Testis (tissue), 5 donors: ENCODE data around the gene RBM20. TPM values are rescaled to one million over a fixed set of nuclear protein-coding genes. Genes with fewer than 3 reads are reported as not detected.

Experiments used
- DNase-seq: peaks from one replicate; pipeline ENCODE4 v3.0.0-alpha.2; 2019
- H3K27ac ChIP-seq, 2 donors: fragments of 200-600 bp; sonication (generic); one replicate each; pipeline ENCODE4 v1.5.1; 2019
- H3K27me3 ChIP-seq: fragments of 200-600 bp; sonication (generic); one replicate; pipeline ENCODE4 v1.5.1; 2019
- H3K36me3 ChIP-seq: fragments of 200-600 bp; sonication (generic); one replicate; pipeline ENCODE4 v1.5.1; 2017; ENCODE audit warnings: low read depth; ENCODE audit errors: missing control alignments
- H3K4me1 ChIP-seq: fragments of 200-600 bp; sonication (generic); one replicate; pipeline ENCODE4 v1.5.1; 2019
- H3K4me3 ChIP-seq, 2 donors: fragments of 200-600 bp; sonication (generic); one replicate each; pipeline ENCODE4 v1.5.1; 2017 to 2019
- H3K9me3 ChIP-seq: fragments of 200-600 bp; sonication (generic); one replicate; pipeline ENCODE4 v1.5.1; 2017
- POLR2A ChIP-seq: fragments of 450-650 bp; IDR thresholded peaks from one replicate; pipeline ENCODE4 v1.6.1; 2017; ENCODE audit warnings: antibody characterized with exemption, mild to moderate bottlenecking, moderate library complexity
- WGBS, 2 donors: methylation state at CpG; one replicate each; pipeline ENCODE4 v1.1.5; 2018; 5-methylcytosine and 5-hydroxymethylcytosine counted together
- intact Hi-C: fragments of 100-400 bp; cut with DNase I; formaldehyde crosslinking; loops from one replicate; pipeline ENCODE4 v1.15.1; 2023; ENCODE audit warnings: low total_unique reads
- long read RNA-seq, 2 donors: transcript quantifications; one replicate each; lab custom pipeline, GENCODE V29; 2026
- polyA plus RNA-seq: library from polyadenylated mRNA; stranded (reverse); fragments of 350-450 nt; fragmentation: Illumina TruSeq; extraction: RNeasy Lipid Tissue Mini Kit (QIAGEN cat#74804); gene quantifications from one replicate; pipeline ENCODE4 v1.2.3, GENCODE V29; 2014; ENCODE audit warnings: low read depth, low replicate concordance; ENCODE audit not compliant: insufficient read depth
- total RNA-seq, 2 donors: library from RNA; depleted of rRNA; stranded (reverse); fragments of >200 nt; gene quantifications; one replicate each; pipeline ENCODE4 v1.2.3, GENCODE V29; 2016
- TF ChIP-seq, protein P1 (sequence below), 3 experiments: fragments of 450-650 bp in 2 of 3; fragments of 200-600 bp in 1 of 3; sonication (generic) in 1 of 3; IDR thresholded peaks; one replicate each; pipeline ENCODE4 v1.5.1; 2016 to 2019; ENCODE audit warnings: antibody characterized with exemption in 3 of 3, mild to moderate bottlenecking in 2 of 3, moderate library complexity in 1 of 3

Gene RBM20
- total RNA-seq (1 to 10 TPM; 3.1 to 5.3 TPM), polyA plus RNA-seq (1.7 TPM)
- long read RNA-seq, donor 1, partial matches to known transcripts, result 0 of 2 reads
- long read RNA-seq, donor 1, other reads (novel, unspliced or antisense), result 0 of 2 reads
- long read RNA-seq, donor 2, partial matches to known transcripts, result 0 of 2 reads
- long read RNA-seq, donor 2, other reads (novel, unspliced or antisense), result 0 of 2 reads

DNA sequence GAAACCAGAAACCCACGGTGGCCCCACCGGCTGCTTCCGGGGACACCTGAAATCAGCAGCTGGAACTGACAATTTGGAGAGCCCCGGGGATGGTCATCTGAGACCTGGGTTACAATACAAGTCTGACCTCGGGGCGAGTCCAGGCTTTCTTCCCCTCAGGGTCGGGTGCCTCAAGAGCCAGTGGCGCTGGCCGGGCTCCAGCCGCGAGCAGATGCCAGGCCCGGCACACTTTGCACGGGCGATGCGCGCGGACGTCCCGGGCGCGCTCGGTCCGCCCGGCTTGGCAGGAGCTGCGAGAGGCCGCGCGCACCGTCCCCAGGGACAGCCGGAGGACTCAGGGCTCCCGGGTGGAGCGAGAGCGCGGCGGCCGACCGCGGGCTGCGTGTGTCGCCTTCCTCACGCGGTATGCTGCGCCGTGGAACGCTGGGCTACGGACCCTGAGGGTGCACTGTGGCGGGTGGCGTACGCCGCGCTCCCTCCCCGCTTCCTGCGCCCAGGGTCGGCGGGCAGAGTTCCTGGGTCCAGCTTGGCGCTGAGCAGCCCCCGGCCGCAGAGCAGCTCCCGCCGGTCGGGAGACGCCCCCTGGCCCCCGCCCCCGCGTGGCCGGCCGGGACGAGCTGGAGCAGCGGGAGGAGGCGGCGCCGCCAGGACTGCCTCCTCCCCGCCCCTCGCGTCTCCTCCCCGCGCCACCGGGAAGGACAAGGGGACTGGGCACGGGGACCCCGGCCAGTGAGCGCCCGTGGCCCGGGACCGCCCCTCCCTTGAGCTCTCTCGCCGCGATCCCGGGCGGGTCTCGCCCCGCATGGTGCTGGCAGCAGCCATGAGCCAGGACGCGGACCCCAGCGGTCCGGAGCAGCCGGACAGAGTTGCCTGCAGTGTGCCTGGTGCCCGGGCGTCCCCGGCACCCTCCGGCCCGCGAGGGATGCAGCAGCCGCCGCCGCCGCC is at the start of gene RBM20:
Gene RBM20, plus strand, starts transcription at position 684 of the 945 bp plus-strand sequence. Its CDS starts 119 bp downstream, at position 803.
- WGBS, 2 donors, result 1% methylated on average over 9 to 47 of the region's 106 CpGs
- intact Hi-C loops, result no loop called here
- Histone ChIP-seq H3K9me3 (no peaks in the 10 kb centered on the region), H3K27me3 (no peaks in the 10 kb centered on the region), H3K4me1 (peaks cover 3% of the 10 kb centered on the region), H3K36me3 (no peaks in the 10 kb centered on the region), H3K4me3 (peak within 1 kb of the TSS; percentile 49 to 71), H3K27ac (no peak within 1 kb of the TSS)
- TF ChIP-seq POLR2A, result no peak
- TF ChIP-seq, protein P1, sequence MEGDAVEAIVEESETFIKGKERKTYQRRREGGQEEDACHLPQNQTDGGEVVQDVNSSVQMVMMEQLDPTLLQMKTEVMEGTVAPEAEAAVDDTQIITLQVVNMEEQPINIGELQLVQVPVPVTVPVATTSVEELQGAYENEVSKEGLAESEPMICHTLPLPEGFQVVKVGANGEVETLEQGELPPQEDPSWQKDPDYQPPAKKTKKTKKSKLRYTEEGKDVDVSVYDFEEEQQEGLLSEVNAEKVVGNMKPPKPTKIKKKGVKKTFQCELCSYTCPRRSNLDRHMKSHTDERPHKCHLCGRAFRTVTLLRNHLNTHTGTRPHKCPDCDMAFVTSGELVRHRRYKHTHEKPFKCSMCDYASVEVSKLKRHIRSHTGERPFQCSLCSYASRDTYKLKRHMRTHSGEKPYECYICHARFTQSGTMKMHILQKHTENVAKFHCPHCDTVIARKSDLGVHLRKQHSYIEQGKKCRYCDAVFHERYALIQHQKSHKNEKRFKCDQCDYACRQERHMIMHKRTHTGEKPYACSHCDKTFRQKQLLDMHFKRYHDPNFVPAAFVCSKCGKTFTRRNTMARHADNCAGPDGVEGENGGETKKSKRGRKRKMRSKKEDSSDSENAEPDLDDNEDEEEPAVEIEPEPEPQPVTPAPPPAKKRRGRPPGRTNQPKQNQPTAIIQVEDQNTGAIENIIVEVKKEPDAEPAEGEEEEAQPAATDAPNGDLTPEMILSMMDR (IDR thresholded peaks at IDR 0.05), result no peak
- DNase-seq, result peak; percentile 35

DNA sequence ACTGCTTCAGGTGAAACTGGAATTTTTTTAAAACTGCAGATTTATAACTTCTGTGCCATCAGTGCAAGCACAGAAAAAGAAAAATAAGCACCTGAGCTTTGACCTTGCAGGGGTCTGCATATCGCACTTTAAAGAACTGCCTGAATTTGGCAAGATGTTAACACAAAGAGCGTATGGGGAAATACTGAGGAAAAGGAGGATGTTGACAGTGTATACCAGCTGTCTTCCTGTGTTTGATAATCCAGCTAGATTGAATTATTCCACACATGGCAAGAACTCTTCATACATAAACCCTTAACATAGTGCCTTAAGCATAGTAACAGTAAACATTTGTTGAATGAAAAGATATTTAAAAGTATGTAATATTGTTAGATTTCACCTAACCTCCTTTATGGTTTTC is 46.7 kb upstream of the RBM20 start:
- Histone ChIP-seq H3K4me1 (no peaks in the 10 kb centered on the region), H3K4me3 (no peak overlapping the region), H3K9me3 (no peaks in the 10 kb centered on the region), H3K27ac (no peak overlapping the region), H3K36me3 (no peaks in the 10 kb centered on the region), H3K27me3 (no peaks in the 10 kb centered on the region)
- TF ChIP-seq, protein P1 (IDR thresholded peaks at IDR 0.05), result no peak
- no peak for TF ChIP-seq POLR2A
- no peak for DNase-seq
- 86% methylated on average over 2 of the region's 2 CpGs for WGBS, 2 donors
- intact Hi-C loops, result no loop called here

DNA sequence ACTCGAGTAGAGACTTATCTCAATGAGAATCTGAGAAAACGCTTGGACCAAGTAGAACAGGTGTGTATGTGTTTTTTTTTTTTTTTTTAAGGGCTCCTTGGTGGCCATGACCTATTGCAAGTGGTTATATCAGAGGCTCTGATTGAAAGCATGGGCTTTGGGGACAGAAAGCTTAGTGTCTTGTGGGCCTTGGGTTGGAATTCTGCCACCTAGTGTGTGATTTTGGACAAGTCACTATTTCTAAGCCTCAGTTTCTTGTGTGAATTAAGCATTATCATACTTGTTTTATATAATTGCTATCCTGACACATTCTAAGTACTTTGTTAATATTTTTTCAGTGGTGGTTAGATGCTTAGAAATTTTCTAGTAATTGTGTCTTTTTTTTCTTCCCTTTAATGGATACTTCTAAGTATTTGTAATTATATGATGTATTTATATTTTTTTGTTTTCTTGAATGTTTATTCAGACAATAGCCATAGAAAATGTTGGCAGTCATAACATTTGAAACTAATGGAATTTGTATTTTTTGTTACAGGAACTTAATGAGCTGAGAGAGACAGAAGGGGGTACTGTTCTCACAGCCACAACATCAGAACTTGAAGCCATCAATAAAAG is 43.5 kb upstream of the RBM20 start:
- intact Hi-C loops, result no loop called here
- H3K27me3 ChIP-seq, result no peaks in the 10 kb centered on the region
- peak; percentile 31 for DNase-seq
- H3K9me3 ChIP-seq, result no peaks in the 10 kb centered on the region
- TF ChIP-seq, protein P1 (IDR thresholded peaks at IDR 0.05), result peak in 1 of 3 experiments; percentile 39
- TF ChIP-seq POLR2A, result no peak
- H3K4me3 ChIP-seq, result no peak overlapping the region
- no peak overlapping the region for H3K27ac ChIP-seq
- no peaks in the 10 kb centered on the region for H3K36me3 ChIP-seq
- H3K4me1 ChIP-seq, result no peaks in the 10 kb centered on the region
- WGBS, 2 donors, result 70 to 72% methylated on average over 2 of the region's 2 CpGs

DNA sequence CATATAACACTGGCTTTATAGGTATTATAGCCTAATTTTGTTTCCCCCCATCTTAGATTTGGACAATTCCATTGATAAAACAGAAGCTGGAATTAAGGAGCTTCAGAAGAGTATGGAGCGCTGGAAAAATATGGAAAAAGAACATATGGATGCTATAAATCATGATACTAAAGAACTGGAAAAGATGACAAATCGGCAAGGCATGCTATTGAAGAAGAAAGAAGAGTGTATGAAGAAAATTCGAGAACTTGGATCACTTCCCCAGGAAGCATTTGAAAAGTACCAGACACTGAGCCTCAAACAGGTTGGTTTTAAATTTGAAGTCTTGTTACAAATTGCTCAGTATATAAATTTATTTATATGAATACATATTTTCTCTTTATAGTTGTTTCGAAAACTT is 42.6 kb upstream of the RBM20 start:
- intact Hi-C loops, result no loop called here
- no peak overlapping the region for H3K27ac ChIP-seq
- no peaks in the 10 kb centered on the region for H3K27me3 ChIP-seq
- DNase-seq, result no peak
- H3K9me3 ChIP-seq, result no peaks in the 10 kb centered on the region
- no peak overlapping the region for H3K4me3 ChIP-seq
- WGBS, 2 donors, result 80 to 83% methylated on average over 4 of the region's 4 CpGs
- H3K36me3 ChIP-seq, result no peaks in the 10 kb centered on the region
- no peaks in the 10 kb centered on the region for H3K4me1 ChIP-seq
- TF ChIP-seq, protein P1 (IDR thresholded peaks at IDR 0.05), result no peak
- TF ChIP-seq POLR2A, result no peak
